RCC 7860 (cell line): ENCODE data around the gene ZSCAN1.

ENCODE experiments used
- DNase-seq: peaks from one replicate; pipeline ENCODE4 v3.0.0-alpha.2; 2015; ENCODE audit warnings: low spot score
- FAIRE-seq: peaks from 2 replicates; lab custom pipeline; 2012; peaks lifted over from hg19 to GRCh38; lab: Jason Lieb, UNC

The ZSCAN1 gene

GRCh38 chr19:58067240-58067912 lies 33.6 kb downstream of the ZSCAN1 start:
- no peak for DNase-seq
- no peak for FAIRE-seq

GRCh38 chr19:58079792-58080191 lies 46.0 kb downstream of the ZSCAN1 start:
- FAIRE-seq (no peak), DNase-seq (no peak)

DNA sequence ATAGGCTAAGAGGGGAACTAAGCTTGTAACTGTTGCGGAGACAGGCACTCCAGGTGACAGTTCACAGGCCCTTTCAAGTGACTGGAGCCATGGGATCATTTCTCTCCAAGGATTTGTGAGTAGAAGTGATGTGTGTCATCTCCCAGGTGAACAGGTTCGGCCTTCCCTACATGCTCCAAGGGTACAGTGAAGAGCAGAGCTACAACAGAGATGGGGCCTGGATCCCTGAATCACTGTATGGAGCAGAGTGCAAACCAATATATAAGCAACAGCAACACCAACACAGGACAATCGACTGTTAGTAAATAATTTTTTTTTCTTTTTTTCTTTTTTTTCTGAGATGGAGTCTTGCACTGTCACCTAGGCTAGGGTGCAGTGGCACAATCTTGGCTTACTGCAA lies 49.2 kb downstream of the ZSCAN1 start:
- FAIRE-seq (no peak), DNase-seq (no peak)

DNA sequence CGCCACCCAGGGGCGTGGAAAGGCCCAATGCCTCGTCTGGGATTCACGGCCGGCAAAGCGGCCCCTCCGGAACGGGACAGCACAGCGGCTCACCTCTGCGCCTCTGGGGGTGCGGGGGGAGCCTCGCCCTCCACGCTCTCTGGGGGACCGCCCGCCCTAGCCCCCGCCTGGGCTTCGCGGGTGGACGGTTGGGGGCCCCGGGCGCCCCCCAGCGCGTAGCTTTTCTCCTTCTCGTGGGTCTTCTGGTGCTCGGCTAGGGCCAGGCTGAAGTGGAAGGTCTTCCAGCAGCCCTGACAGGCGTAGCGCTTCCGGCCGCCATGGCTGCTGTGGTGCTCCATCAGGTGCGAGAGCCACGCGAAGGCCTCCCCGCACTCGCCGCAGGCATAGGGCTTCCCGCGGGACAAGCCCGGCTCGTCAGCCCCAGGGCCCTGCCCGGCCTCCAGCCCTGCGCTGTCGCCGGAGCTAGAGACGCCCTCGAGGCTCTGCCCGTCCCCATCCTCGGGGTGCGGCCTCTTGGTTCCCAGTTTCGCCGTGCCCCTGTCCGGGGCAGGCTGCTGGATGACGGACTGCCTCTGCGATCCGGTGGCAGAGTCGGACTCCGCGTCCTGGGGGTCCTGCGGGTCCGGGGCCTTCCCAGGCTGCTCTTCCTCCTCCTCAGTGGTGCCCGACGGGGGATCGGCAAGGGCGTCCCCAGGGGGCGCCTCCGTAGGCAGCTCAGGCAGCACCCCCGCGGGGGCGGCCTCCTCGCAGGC lies 50.9 kb downstream of the ZSCAN1 start:
- no peak for FAIRE-seq
- no peak for DNase-seq

DNA sequence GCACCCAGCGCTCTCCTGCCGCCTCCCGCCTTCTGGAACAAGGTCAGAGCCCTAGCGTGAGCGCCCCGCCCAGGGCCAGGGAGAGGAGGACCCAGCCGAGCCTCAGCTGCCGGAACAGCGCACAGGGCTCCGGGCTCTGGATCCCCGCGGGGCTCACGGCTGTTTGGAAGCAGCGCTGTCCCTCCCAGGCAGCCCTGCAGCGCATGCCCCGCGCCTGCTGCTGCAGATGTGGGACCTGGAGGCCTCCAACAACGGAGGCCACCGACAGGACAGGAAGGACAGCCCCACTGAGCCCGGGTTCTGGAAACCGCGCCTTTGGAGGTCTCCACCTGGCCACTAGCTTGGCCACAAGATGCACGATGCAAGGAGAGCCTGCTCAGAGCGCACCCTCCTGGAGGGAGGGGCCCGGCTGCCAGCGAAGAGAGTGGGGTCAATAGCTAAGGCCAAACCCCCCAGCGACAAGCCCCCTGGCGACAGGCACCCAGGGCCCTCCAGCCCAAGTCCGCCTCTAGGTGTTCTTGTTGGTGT lies 51.6 kb downstream of the ZSCAN1 start:
- DNase-seq (no peak), FAIRE-seq (no peak)

- no peak for FAIRE-seq
- no peak for DNase-seq
Observed at GRCh38 chr19:58086825-58087710, 53.2 kb downstream of the ZSCAN1 start.

GRCh38 chr19:58088521-58089052 lies 54.8 kb downstream of the ZSCAN1 start:
- FAIRE-seq (no peak), DNase-seq (no peak)

- FAIRE-seq = no peak
Observed at GRCh38 chr19:58089846-58090245, 56.0 kb downstream of the ZSCAN1 start.

DNA sequence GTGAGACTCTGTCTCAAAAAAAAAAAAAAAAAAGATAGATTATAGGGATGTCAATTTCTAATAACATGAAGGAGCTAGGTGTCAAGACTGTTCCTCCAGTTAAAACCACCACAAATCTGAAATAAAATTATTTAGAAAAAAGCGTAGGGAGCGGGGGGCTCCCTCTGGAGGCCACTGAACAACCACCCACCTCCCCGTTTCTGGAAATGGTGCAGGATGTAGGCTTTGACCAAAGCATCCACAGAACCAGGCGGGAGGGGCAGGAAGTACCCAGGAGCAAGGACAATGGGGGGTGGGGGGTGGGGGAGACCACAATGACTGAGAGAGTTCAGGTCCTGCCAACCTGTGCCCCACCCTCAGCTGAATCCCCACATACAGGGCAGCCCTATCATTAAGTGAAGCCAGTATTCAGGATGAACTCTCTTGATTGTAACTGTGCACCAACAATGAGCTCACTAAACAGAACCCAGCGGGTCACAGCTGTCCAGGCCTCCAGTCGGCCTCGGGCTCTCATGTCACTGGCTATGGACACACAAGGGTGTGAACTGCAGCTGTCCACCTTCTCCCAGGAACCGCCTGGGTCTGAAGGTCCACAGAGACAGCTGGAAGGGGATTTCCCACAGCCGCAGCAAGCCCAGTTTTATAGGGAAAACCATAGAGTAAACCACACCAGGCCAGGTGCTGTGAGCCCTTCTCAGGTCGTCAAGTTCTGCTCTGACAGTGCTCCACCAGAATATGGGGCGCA lies 57.6 kb downstream of the ZSCAN1 start:
- DNase-seq (no peak), FAIRE-seq (no peak)

More at GRCh38 chr19:58089846-58090245, 56.0 kb downstream of the ZSCAN1 start:
- no peak for DNase-seq

- no peak for DNase-seq
- no peak for FAIRE-seq
Observed at GRCh38 chr19:58093071-58093470, 59.2 kb downstream of the ZSCAN1 start.

GRCh38 chr19:58095328-58095727 lies 61.5 kb downstream of the ZSCAN1 start:
- DNase-seq (no peak), FAIRE-seq (no peak)

GRCh38 chr19:58096884-58097283 lies 63.1 kb downstream of the ZSCAN1 start:
- FAIRE-seq = no peak

DNA sequence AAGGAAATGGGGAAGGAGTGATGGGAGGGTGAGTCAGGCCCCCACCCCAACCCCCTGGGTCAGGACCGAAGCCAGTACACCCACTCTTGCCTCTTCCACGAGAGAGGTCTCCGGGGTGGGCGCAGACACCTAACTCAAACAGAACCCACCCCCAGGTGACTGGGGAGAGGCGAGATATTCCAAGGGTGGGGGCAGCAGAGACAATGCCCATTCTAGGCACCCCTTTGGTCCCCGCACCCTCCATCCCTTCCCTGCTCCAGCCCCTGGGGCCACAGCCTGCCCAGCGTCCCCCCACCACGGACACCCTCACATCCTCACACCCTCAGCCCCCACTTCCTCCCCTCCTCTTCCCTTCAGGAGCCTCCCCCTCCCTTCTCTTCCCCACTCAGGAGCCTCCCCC lies 63.5 kb downstream of the ZSCAN1 start:
- no peak for DNase-seq
- FAIRE-seq = no peak

More at GRCh38 chr19:58096884-58097283, 63.1 kb downstream of the ZSCAN1 start:
- no peak for DNase-seq

DNA sequence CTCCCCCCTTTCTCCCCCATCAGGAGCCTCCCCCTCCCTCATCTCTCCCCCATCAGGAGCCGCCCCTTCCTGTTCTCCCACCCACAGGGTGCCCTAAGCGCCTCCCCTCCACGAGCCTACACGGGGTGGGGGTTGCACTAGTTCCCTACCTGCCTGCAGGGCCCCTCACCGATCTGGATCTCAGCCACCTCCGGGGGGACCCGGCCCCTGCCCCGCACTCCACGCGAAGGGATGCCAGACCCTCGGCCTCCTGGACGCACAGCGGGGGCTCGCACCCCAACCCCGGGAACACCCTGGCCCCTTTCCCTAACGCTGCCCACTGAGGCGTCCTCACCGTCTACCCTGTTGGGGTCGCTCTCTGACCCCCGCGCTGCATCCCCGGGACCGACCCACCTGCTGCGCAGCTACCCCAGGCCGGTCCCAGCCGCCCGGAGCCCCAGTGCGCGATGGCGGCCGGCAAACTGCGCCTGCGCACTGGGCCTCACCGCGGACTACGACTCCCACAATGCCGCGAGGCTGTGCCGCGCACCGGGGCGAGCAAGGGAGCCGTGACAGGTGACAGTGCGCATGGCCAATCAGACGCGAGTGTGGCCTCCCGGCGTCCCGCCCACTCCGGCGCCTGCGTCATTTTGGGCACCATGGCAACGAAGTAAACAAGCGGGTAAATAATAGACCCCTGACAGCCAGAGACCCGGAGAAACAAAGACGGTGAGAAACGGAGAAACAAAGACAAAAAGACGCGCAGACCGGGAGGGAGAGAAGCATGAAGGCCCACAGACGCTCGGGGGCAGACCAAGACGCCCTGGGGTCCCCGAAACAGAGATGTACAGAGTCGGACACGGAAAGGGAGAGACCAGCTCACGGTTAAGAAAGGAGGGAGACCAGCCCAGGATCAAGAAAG lies 64.2 kb downstream of the ZSCAN1 start, which contains the start of gene ZSCAN18:
Gene ZSCAN18, minus strand, starts transcription at position 451 of the 901 bp plus-strand sequence. CDS start 7,964 bp downstream, outside the sequence.
- FAIRE-seq (no peak), DNase-seq (peak; percentile 81)

DNA sequence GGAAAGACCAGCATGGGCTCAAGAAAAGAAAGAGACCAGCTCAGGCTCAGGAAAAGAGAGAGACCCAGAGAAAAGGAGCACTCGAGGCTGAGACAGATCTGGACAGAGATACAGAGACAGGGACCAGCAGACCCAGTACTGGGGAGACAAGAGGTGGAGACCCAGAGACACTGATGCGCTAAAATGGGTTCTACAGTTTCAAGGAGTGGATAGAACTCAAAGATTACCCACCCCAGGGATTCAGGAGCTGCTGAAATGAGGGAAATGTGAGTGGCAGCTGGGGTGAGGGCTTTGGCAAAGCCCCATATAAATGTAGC lies 64.8 kb downstream of the ZSCAN1 start:
- FAIRE-seq (no peak), DNase-seq (no peak)
